Measurements from ENCODE around the gene C16orf89.

C16orf89 gene

DNA sequence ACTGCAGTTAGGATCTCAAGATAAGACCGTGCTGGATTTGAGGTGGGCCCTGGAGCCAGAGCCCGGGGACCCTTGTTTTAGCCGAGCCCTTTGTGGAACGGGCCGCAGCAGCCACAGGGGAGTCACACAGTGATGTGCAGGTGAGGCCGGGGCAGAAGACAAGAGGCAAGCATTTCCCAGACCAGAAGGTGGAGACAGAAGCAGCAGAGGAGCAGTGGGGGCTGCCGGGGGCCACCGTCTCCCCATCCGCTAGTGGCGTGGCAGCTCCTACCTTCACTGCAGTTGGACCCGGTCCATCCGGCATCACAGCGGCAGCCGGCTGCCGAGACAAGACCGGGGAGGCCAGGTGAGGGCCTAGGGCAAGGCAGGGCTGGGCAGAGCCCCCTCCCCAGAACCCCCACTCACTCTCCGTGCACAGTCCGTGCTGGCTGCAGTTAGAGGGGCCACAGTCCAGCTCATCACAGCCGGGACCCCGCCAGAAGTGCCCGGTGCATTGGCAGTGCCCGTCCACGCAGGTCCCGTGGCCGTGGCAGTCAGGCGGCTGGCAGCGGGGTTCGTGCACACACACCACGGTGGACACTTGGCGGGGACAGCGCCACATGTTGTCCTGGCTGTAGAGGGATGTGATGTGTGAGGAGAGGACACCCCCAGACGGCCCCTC is 38.1 kb downstream of the C16orf89 start:
- DNase-seq = no peak

DNA sequence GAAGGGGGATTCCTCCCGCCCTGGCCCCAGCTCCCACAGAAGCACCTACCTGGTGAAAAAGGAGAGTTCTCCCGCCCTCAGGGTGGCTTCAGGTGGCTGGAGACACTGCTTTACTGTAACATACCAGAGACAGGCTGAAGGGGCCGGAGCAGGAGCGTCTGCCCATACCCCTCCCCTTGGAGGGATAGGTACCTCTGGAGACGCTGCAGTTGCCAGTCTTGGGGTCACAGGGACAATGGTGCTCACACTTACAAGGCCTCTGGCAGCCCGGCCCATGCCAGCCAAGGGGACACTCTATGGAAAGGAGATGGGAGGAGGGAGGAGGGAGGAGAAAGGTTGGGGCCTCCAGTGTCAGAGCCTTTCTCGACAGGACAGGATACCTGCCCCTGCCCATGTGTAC is 38.7 kb downstream of the C16orf89 start:
- DNase-seq = no peak

DNA sequence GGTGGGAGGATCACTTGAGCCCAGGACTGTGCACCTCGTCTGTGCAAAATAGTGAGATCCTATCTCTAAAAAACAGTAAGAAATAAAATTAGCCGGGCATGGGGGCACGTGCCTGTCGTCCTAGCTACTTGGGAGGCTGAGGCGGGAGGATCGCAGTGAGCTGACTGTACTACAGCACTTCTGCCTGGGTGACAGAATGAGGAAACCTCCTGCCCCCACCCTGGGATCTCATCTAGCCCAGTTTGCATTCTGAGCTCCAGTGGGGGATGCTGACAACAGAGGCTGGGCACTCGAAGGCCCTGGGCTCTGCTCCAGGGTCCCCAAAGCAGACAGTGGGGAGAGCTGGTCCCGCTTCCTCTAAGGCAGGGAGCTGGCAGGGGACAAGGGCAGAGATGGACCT is 39.1 kb downstream of the C16orf89 start:
- no peak for DNase-seq

DNA sequence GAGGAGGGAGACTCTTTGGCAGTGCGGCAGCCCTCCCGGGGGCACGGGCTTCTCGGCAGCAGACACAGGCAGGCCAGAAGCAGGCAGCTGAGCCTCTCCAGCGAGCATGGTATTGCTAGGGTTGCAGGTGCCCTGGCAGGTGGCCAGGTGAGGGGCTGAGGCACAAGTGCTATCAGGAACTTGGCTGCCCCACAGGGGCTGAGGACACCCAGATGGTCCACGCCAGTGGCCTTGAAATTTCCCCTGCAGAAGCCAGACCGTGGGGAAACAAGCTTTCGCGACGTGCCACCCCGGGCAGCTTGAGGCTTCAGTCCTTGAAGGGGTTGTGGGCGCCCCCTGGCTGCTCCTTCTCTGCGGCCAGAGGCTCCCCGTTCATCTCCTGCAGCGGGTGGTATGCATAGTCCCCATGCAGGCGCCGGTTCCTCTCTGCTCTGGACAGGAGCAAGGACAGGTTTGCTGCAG is 40.6 kb downstream of the C16orf89 start:
- no peak for DNase-seq

DNA sequence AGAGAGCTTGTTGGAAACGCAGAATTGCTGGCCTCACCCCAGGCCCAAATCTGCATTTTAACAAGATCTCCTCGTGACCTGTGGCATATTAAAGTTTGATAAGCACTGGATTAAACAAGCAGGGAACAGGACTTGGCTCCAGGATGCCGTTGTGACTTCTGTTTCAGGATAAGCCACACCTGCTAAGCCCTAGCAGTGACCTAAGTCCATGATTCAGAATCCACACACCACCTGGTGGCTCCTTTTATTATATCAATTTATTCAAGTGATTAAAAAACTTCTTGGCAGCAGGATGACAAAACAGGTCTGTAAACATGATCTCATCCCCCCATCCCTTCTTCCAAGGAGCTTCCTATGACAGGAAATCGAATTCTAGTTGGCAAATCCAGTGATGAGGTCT is 41.1 kb downstream of the C16orf89 start:
- DNase-seq = no peak

DNA sequence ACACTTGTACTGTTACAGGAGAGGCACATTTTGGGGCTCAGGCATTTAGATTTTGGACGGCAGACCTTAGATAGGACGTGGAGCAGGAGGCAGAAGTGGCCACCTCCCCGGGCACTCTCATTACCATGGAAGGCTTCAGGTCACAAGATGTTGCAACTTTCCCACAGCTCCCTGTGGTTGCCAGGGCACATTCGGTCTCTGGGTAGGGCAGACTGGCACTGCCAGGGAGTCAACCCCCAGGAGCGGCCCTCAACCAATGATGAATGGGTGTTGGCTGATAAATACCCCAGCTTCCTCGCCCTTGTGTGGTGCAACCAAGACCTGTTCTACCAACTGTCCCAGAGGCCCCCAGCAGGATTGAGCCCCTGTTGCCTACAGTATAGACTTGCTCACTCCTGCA is 43.2 kb downstream of the C16orf89 start:
- no peak for DNase-seq

DNA sequence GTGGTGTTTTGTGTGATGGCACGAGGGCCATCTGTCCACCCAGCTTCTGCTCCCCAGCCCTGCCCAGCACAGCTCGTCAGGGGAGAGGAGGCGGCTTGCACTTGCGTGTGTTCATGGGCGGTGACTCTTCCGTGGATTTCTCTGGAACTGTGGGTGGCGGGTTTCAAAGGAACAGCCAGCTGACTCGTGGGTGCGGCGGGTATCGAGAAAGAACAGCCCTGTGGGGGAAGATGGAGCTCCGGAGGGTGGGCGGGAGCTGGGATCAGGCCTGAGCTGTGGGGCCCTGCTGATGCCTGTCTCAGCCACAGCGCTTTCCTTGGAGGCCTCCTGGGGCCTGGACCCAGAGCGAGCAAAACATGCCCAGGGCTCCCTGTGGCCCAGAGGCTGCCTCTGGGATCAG is 45.2 kb downstream of the C16orf89 start:
- no peak for DNase-seq

DNA sequence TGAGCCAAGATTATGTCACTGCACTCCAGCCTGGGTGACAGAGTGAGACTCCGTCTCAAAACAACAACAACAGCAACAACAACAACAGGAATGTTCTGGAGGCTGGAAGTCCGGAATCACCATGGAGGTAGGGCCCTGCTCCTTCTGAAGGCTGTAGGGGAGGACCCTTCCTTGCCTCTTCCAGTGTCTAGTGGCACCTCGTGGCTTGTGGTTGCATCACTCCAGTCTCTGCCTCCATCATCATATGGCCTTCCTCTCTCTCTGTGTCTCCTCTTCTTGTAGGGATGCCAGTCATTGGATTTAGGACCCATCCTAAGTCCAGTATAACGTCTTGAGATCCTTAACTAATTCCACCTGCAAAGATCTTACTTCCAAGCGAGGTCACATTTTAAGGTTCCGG is 46.0 kb downstream of the C16orf89 start:
- DNase-seq = no peak

DNA sequence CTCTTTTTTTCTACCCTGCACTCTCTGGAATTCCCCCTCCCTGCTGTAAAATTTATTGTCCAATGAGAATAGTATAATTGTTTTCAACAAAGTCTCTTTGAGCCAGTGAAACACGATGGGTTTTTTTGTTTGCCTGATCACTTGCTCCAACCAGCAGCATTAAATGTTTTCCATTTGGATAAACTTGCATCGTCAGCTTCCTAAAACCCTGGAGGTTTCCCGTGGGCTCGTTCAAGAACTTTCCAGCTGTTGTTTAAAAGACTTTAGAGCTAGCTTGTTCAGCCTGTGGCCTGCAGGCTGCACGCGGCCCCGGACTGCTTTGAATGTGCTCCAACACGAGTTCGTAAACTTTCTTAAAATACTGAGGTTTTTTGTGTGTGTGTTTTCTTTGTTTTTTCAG is 47.0 kb downstream of the C16orf89 start:
- DNase-seq = no peak

DNA sequence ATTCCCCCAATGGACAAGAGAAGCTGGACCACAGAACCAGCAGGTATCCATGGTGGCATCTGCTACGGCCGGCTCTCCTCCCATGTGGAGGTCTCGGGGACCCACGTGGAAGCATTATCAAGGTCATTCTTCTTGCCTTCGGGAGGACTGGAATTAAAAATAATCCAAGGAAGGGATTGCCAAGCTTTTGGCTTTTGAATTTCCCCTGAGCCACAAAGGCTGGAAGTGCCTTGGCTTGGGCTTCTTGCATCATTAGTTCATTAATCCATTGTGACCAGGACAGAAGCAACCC is 48.1 kb downstream of the C16orf89 start:
- no peak for DNase-seq

DNA sequence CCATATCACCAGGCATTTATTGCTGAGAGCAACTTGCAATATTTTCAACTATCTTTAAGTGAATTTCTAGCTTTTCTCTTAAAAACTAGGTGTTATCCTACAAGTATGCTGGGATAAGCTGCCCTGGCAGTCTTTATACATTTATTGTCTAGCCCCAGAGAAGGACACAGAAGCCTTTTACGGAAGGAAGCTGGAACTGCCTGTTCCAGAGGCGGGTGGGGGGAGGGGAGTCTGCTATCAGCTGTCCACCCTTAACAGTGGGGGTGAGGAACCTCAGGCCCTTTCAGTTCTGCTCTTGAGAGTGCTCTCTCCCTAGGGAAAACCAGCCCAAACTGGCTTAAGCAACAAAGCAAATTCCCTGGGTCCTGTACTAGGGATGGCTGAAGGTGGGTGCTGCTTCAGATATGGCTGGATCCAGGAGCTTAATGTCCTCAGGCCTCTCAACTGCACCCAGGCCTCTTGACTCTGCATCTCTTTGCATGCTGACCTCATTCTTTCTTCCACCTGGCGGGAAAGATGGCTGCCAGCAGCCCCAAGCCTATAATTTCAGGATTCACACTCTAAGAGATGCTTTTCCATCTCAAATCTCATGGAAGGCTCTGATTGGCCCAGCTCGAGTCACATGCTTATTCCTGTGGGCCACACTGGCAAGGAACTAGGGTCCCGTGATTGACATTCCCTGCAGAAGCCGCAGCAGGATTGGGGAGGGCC is 48.6 kb downstream of the C16orf89 start:
- no peak for DNase-seq

DNA sequence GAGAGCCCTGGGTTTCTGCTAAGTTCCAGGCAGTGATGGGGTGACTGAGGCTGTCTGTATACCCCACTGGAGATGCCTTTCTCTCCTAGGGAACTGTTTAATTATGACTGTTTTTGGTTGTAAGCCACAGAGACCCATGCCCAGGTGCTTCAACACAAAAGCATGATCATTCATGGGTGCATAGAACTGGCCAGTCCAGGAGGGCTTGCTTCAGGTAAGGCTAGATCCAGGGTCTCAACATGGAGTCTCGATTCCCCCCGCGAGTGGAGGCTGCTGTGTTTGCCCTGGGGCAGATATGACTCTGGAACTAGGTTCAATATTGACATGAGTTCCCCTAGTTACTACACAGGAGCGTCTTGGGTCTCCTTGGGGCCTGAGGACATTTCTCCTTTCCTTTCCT is 49.9 kb downstream of the C16orf89 start:
- DNase-seq = no peak

DNA sequence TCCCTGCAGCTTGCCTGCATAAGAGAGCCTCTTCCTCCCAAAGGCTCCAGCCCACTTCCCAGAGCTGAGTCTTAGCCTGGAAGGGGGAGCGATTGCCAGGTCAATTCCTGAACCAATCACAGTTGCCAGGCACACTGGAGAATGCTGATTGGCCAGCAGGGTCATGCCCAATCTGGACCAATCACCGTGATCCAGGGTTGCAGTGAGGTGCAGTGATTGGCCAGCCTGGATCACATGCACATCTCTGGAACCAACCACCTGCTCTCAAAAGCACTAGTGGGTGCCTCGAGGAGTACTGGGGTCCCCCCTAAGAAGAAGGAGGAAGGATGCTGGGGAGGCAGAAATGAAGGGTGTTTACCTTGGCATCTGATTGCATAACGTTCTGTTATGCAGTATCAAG is 50.4 kb downstream of the C16orf89 start:
- DNase-seq = no peak

DNA sequence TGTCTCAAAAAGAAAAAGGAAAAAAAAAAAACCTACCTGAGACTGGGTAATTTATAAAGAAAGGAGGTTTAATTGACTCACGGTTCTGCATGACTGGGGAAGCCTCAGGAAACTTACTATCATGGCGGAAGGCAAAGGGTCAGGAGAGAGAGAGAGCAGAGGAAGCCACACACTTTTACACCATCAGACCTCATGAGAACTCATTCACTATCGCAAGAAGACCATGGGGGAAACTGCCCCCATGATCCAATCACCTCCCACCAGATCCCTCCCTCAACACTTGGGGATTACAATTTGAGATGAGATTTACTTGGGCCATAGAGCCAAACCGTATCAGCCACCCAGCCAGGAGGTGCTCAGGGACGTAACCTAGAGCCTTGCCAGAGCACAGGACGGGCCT is 52.9 kb downstream of the C16orf89 start:
- no peak for DNase-seq

DNA sequence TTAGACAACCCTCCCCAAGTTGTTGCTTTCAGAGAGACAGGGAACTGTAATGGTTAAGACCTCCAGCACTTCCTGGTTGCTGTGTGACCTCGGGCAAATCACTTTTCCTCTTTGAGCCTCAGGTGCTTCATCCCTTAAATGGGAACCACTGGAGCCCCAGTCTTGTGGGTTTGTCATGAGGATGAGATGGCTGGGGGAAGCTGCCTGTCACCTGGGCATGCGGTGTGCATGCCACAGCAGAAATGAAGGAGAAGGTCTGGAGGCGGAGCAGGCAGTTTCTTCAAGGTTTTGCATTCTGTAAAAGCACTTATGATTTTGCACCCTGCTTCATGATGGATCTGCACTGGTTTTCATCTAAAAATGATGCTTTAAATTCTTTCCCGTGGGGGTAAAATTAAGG is 54.1 kb downstream of the C16orf89 start:
- no peak for DNase-seq

DNA sequence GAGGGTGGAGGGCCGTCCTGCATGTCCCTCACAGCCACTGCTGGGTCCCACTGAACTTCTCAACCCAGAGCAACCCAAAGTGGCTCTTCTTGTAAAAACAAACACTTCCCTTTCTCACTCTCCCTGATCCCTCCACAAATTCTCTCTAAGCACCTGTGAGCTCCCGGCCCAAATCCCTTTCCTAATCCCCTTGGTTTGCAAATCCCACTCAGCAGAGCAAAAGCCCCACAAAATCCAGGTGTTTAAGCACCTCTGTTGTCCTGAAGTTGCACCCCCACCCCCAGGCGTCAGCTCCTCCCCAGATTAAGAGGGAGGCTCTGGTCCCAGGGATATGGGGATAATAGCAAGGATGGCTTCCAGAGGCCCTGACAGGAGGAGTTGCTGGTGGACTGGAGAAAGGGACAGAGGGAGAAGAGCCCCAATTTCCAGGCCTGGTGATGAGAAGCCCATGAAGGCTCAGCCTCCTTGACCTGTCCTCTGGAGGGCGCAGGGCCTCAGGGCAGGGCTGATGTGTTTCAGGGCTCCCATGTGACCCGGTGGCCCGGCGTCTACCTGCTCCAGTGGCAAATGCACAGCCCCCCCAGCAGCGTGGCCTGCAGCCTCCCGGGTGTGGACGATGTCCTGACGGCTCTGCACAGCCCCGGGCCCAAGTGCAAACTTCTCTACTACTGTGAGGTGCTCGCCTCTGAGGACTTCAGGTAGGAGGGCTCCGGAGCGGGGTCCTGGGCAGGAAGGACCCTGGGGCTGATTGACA is 55.0 kb downstream of the C16orf89 start:
- no peak for DNase-seq

DNA sequence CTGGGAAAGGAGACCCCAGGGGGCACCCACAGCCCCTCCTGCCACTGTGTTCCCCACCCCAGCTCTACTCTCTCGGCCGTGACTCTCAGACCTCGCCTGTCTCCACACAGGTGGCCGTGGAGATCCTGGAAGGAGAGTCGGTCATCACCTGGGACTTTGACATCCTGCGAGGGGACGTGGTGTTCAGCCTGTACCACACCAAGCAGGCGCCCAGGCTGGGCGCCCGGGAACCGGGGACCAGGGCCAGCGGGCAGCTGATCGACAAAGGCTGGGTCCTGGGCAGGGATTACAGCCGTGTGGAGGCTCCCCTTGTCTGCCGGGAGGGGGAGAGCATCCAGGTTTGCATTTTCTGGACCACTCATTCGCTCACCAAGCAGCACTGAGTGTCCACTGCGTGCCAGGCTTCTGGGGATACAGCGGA is 57.4 kb downstream of the C16orf89 start:
- no peak for DNase-seq

DNA sequence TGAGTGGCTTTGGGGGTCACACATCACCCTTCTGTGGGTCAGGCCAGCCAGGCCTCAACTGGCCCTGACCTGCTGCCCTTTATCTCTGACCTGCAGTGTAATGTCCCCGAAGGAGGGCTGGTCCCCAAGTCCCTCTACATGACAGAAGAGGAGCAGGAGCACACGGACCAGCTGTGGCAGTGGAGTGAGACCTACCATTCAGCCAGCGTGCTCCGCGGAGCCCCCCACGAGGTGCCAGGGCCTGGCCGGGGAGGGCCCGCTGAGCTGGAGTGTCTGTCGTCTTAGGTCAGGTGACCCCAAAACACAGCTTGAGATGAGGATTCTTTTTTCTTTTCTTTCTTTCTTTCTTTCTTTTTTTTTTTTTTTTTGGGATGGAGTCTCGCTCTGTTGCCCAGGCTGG is 58.5 kb downstream of the C16orf89 start:
- DNase-seq = no peak

DNA sequence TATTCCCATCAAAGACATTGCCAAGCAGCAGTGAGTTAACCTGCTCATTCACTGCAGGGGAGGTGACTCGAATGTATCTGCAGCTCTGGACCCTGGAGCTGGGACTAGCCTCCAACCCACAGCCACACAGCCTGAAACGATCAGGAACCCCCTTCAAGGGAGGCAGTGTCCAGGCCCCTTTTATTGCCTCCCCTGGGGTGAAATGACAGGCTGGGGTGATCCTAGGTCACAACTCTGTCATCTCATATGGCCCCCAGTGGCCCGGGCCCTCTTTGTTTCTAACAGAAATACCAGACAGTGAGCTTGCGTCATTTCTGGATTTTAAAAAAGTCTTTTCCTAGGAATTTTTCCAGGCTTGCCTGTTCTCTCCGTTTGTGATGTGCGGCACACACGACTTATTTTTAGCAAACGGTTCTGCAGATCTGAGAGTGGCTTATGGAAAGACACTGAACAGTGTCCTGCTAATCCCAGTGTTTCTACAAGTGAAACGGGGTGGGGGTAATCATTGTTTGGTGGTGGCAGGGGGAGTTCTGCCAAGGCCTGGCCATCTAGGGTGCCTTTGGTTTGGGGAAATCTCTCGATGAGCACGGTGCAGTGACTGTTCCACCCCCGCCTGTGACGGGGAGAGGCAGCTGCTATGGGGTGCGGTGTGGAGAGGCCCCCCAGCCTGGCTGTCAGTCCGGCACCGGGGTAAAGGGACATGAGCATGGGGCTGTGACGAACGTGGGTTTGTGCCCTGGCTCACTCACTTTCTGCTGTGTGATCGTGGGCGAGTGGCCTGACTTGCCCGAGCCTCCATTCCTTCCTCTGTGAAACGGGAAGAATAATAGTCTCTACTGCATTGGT is 59.2 kb downstream of the C16orf89 start:
- no peak for DNase-seq

DNA sequence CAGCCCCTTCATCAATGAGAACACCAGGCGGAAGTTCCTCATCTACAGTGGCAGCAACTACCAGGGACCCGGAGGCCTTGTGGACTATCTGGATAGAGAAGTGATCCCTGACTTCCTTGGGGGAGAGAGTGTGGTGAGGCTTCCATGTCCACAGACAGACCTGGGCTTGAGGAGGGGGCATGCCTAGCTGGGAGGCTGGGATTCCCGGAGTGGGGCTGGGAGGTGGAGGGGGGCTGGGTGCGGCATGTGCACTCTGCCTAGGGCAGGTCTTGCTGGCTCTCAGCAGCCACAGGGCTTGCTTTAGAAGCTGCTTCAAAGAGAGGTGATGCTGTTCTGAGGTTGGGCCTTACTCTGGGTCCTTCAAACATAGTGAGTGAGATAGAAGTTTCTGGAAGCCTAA is 59.8 kb downstream of the C16orf89 start:
- DNase-seq = no peak

DNA sequence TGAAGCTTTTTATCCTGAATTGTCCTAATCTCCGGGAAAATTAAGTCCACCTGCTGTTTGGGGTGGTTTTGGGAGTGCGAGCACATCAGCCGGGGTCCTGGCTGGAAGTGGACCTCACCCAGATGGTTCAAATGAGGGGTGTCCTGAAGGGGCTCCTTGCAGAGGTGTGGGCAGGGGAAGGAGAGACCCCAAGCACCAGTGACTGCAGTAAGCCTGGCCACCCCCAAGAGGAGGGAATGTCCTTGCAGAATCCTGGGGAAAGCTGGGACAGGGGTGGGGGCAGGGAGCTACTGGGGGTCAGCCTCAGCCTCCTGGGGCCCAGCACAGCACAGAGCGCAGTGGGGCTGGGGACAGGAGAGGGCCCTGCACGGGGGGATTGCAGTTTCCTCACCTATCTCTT is 61.4 kb downstream of the C16orf89 start:
- DNase-seq = no peak

DNA sequence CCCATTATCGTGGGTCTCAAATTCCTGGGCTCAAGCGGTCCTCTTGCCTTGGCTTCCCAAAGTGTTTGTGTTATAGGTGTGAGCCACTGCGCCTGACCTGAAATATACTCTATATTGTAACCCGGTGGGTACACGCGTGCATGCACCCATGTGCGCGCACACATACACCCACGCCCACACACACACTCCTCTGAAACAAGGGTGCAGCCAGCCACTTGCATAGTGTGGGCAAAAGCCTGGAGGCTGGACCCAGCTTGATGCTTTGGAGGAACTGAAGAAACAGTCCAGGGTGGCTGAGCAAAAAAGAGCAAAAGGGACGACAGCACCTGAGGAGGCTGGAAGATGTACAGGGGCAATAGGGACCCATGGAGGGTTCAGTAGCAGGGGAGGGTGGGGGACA is 61.9 kb downstream of the C16orf89 start:
- no peak for DNase-seq

DNA sequence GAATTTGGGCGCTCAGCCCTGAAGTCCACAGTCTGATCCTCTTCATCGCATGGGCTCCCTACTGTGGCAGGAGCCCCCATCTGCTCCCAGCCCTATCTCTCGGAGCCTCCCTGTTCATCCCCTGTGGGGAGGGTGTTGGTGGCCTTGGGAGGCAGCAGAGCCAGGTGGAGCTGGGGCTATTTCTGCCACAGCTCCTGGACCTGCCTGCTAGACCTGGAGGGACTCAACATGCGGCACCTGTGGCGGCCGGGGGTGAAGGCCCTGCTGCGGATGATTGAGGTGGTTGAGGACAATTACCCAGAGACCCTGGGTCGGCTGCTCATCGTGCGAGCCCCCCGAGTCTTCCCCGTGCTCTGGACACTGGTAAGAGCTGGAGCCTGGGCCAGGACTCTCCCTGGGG is 62.5 kb downstream of the C16orf89 start:
- DNase-seq = no peak

Data from CD4-positive, alpha-beta T cell treated with Interleukin-21 for 1 hour (primary cell).